GM12878 (cell line): ENCODE data around the gene AQP11. TPM values are rescaled to one million over a fixed set of nuclear protein-coding genes. Genes with fewer than 3 reads are reported as not detected.

Experiments used
- ATAC-seq: fragments of 200-7000 bp; cut with Tn5 transposase; 3 replicates; pipeline ENCODE4 v1.9.1; 2020; ENCODE audit warnings: mild to moderate bottlenecking, moderate library complexity
- BruUV-seq: library from RNA; stranded (reverse); fragments of 400-500 nt; replicated peaks from 2 replicates; lab custom pipeline; 2021; lab: Mats Ljungman, UMichigan
- CTCF ChIA-PET: fragments of 300-600 bp; sonication (Branson Sonifier 250); formaldehyde crosslinking; extraction: SDS; loops from one replicate; lab custom pipeline; 2021; ENCODE audit warnings: inconsistent platforms; lab: Yijun Ruan, JAX
- POLR2A ChIA-PET: fragments of 350-600 bp; formaldehyde crosslinking; extraction: SDS; loops from one replicate; lab custom pipeline; 2021; ENCODE audit warnings: inconsistent platforms; lab: Charles Lee
- RAD21 ChIA-PET: fragments of 300-600 bp; sonication (Branson Sonifier 250); formaldehyde crosslinking; loops from one replicate; lab custom pipeline; 2023; ENCODE audit warnings: antibody characterized with exemption; ENCODE audit not compliant: unreplicated experiment; lab: Charles Lee
- SMC1A ChIA-PET: fragments of 300-600 bp; sonication (Branson Sonifier 250); formaldehyde crosslinking; loops from one replicate; lab custom pipeline; 2023; ENCODE audit not compliant: unreplicated experiment, uncharacterized antibody; lab: Charles Lee
- DNase-seq: peaks from one replicate; pipeline ENCODE4 v3.0.0-alpha.2; 2011; ENCODE audit warnings: low read depth, low spot score
- FAIRE-seq: peaks from 3 replicates; lab custom pipeline; 2011; peaks lifted over from hg19 to GRCh38; lab: Jason Lieb, UNC
- H2AFZ ChIP-seq: 2 replicates; pipeline ENCODE4 v1.6.0; 2011; ENCODE audit warnings: low read depth, low read length, control low read depth; ENCODE audit not compliant: control insufficient read depth
- H3K27ac ChIP-seq: 2 replicates; pipeline ENCODE4 v1.5.1; 2011; ENCODE audit warnings: control low read depth; ENCODE audit not compliant: control insufficient read depth, insufficient read depth
- H3K27me3 ChIP-seq, 2 experiments: replicated peaks in 1 of 2; 2 replicates each; pipeline versions ENCODE4 v1.6.0 to v1.6.1; 2011; ENCODE audit warnings: low read length in 1 of 2; ENCODE audit not compliant: control insufficient read depth in 2 of 2, insufficient read depth in 2 of 2
- H3K36me3 ChIP-seq, 2 experiments: 2 replicates each; pipeline ENCODE4 v1.5.1; 2011; ENCODE audit warnings: low read length in 1 of 2; ENCODE audit not compliant: control insufficient read depth in 2 of 2, insufficient read depth in 2 of 2
- H3K4me1 ChIP-seq: 2 replicates; pipeline ENCODE4 v1.6.1; 2011; ENCODE audit warnings: mild to moderate bottlenecking, low read length, moderate library complexity, mixed read lengths; ENCODE audit not compliant: control insufficient read depth, insufficient read depth
- H3K4me2 ChIP-seq: 2 replicates; pipeline ENCODE4 v1.6.0; 2011; ENCODE audit warnings: control low read depth; ENCODE audit not compliant: control insufficient read depth, insufficient read depth
- H3K4me3 ChIP-seq: fragments of 200-600 bp; sonication (generic); 2 replicates; pipeline ENCODE4 v1.5.1; 2016
- H3K79me2 ChIP-seq: 2 replicates; pipeline ENCODE4 v1.6.0; 2011; ENCODE audit warnings: low read length; ENCODE audit not compliant: control insufficient read depth, insufficient read depth
- H3K9ac ChIP-seq: 2 replicates; pipeline ENCODE4 v1.8.0; 2011; ENCODE audit warnings: low read length, control low read depth, mixed read lengths; ENCODE audit not compliant: control insufficient read depth, insufficient read depth
- H3K9me3 ChIP-seq: replicated peaks from 3 replicates; pipeline ENCODE4 v1.5.1; 2011; ENCODE audit warnings: mild to moderate bottlenecking, low read length; ENCODE audit not compliant: control insufficient read depth, insufficient read depth
- H4K20me1 ChIP-seq: 2 replicates; pipeline ENCODE4 v1.6.0; 2011; ENCODE audit not compliant: control insufficient read depth, insufficient read depth
- CTCF ChIP-seq, 3 experiments: IDR thresholded peaks in 2 of 3; conservative IDR thresholded peaks in 1 of 3; 2 replicates each; pipeline ENCODE4 v1.5.1; 2011; ENCODE audit warnings: low read depth in 3 of 3, low read length in 3 of 3, mild to moderate bottlenecking in 3 of 3, control low read depth in 2 of 3, moderate library complexity in 2 of 3, inconsistent platforms in 1 of 3, mixed read lengths in 1 of 3; ENCODE audit not compliant: control insufficient read depth in 2 of 3, insufficient read depth in 1 of 3; ENCODE audit errors: extremely low read depth in 1 of 3
- RAD21 ChIP-seq: IDR thresholded peaks from 2 replicates; pipeline ENCODE4 v1.6.1; 2011; ENCODE audit warnings: mild to moderate bottlenecking, low read depth, low read length, moderate library complexity; ENCODE audit not compliant: insufficient read depth
- RAD51 ChIP-seq: fragments of 450-650 bp; IDR thresholded peaks from 2 replicates; pipeline ENCODE4 v1.6.1; 2016; ENCODE audit warnings: moderate library complexity, mild to moderate bottlenecking, inconsistent platforms
- SKIL ChIP-seq: fragments of 450-650 bp; IDR thresholded peaks from 2 replicates; pipeline ENCODE4 v1.6.1; 2017; ENCODE audit warnings: mild to moderate bottlenecking, low read depth, inconsistent platforms; ENCODE audit not compliant: poor library complexity, severe bottlenecking
- SMC3 ChIP-seq: IDR thresholded peaks from 2 replicates; pipeline ENCODE4 v1.6.1; 2011; ENCODE audit warnings: low read length, improper control_type of control experiment, borderline replicate concordance
- SRF ChIP-seq, 2 experiments: IDR thresholded peaks; 2 replicates each; pipeline ENCODE4 v1.6.1; 2011; ENCODE audit warnings: low read depth in 2 of 2, low read length in 2 of 2, mild to moderate bottlenecking in 1 of 2, moderate library complexity in 1 of 2
- WGBS: methylation state at CpG from one replicate; pipeline ENCODE4 v1.1.6; 2016; ENCODE audit warnings: low lambda C conversion rate; ENCODE audit not compliant: insufficient replicate concordance, insufficient coverage; ENCODE audit errors: missing lambda C conversion rate; 5-methylcytosine and 5-hydroxymethylcytosine counted together
- in situ Hi-C: fragments of 300-500 bp; cut with MboI; formaldehyde crosslinking; loops from 9 replicates; pipeline ENCODE4 v1.14.3; 2018; ENCODE audit warnings: mixed read lengths
- intact Hi-C: fragments of 100-400 bp; cut with micrococcal nuclease; formaldehyde crosslinking; loops from one replicate; pipeline ENCODE4 v1.14.2; 2022; ENCODE audit not compliant: unreplicated experiment
- polyA plus RNA-seq, 11 experiments: library from polyadenylated mRNA; depleted of rRNA in 4 of 11; unstranded in 6 of 11; stranded (reverse) in 5 of 11; fragments of >200 nt; fragmentation: Nextera tagmentation in 4 of 11; fragmentation: Illumina TruSeq in 1 of 11; extraction: Ambion mirVana in 4 of 11; extraction: Trizol in 1 of 11; gene quantifications; 1 replicate in 1 of 11; 2 replicates in 10 of 11; pipeline versions ENCODE4 v1.2.1 to v1.2.3, GENCODE V29; 2011 to 2016; ENCODE audit warnings: inconsistent platforms in 2 of 11, missing spikeins in 2 of 11, low read depth in 1 of 11
- total RNA-seq, 4 experiments: library from RNA; depleted of rRNA in 3 of 4; stranded (reverse); fragments of >200 nt in 3 of 4; fragmentation: Illumina TruSeq in 1 of 4; extraction: Trizol in 1 of 4; gene quantifications; 2 replicates each; pipeline versions ENCODE4 v1.2.1 to v1.2.3, GENCODE V29; 2013 to 2021

Gene AQP11
- total and polyA plus RNA-seq, 10 of the 15 experiments (the other 5 are each of a cell fraction or from before 2014, with no cell fraction given), result 0.14 to 2.1 (median 0.54) TPM

GRCh38 chr11:77547863-77548551, 41.7 kb upstream of the AQP11 start:
- CTCF ChIA-PET, result interaction anchor here (0.5 to 3.4 kb wide), 68 partner anchors 9 to 500 kb away, joined by 3 to 43 read pairs (median 4); partner anchors contain the start of genes INTS4 and MYO7A
- RAD21 ChIA-PET, result interaction anchor here (0.6 to 3.2 kb wide), 33 partner anchors 9 to 628 kb away, joined by 3 to 26 read pairs (median 3); partner anchors contain the start of gene PAK1
- SMC1A ChIA-PET, result interaction anchor here (0.6 to 2.5 kb wide), 40 partner anchors 9 to 456 kb away, joined by 3 to 19 read pairs (median 4); no protein-coding TSS in a partner anchor
- no peaks in the 10 kb centered on the region for H3K4me1 ChIP-seq
- FAIRE-seq (peak; percentile 75), ATAC-seq (peak; percentile 83), DNase-seq (peak; percentile 38)
- POLR2A ChIA-PET, result interaction anchor here (1.1 kb wide), 1 partner anchor 73 kb away, joined by 3 read pairs; no protein-coding TSS in a partner anchor
- H3K27ac ChIP-seq, result no peak overlapping the region
- no TSS peak for BruUV-seq
- 20% methylated on average over 9 of the region's 9 CpGs for WGBS
- no peak for TF ChIP-seq SRF (IDR thresholded peaks at IDR 0.05; ENCODE audit: low read depth in 2 of 2, low read length in 2 of 2)
- TF ChIP-seq SKIL, result peak; percentile 22
- peak; percentile 92 for TF ChIP-seq RAD21
- TF ChIP-seq RAD51, result no peak
- TF ChIP-seq SMC3, result peak; percentile 86; the same call in 1 of the 2 replicates
- TF ChIP-seq CTCF (IDR thresholded peaks at IDR 0.05 in 2 of 3, conservative IDR thresholded peaks at IDR 0.05 in 1 of 3; ENCODE audit: control insufficient read depth in 2 of 3, extremely low read depth in 1 of 3, insufficient read depth in 1 of 3, low read depth in 3 of 3, low read length in 3 of 3), result peak; percentile 46 to 76 (median 59); a peak in 5 of 6 replicates
- H3K79me2 ChIP-seq, result no peaks in the 10 kb centered on the region
- no peak overlapping the region for H3K4me3 ChIP-seq
- H3K27me3 ChIP-seq, result no peaks in the 10 kb centered on the region
- H3K9ac ChIP-seq, result no peak overlapping the region
- in situ Hi-C loops (no loop called here), intact Hi-C loops (loop anchor here (2.0 to 5.0 kb wide), 5 partner anchors 136 to 421 kb away; partner anchors contain the start of gene MYO7A)
- H3K9me3 ChIP-seq, result no peaks in the 10 kb centered on the region; the same call in 2 of the 3 replicates
- no peak overlapping the region for H3K4me2 ChIP-seq
- H4K20me1 ChIP-seq, result no peaks in the 10 kb centered on the region
- H2AFZ ChIP-seq, result peak overlapping the region; percentile 41
- no peaks in the 10 kb centered on the region for H3K36me3 ChIP-seq
